Karpas-422 (cell line): ENCODE results near the gene RFX2. TPM values are rescaled to one million over a fixed set of nuclear protein-coding genes. Genes with fewer than 3 reads are reported as not detected.

Experiments used
- DNase-seq: peaks from one replicate; pipeline ENCODE4 v3.0.0-alpha.2; 2015
- H2AFZ ChIP-seq: fragments of 200-600 bp; sonication (generic); 2 replicates; pipeline ENCODE4 v1.6.1; 2014; ENCODE audit warnings: antibody characterized with exemption, low read length, mixed read lengths
- H3K27ac ChIP-seq: fragments of 200-600 bp; sonication (generic); 2 replicates; pipeline ENCODE4 v1.5.1; 2014; ENCODE audit warnings: mild to moderate bottlenecking, low read length, moderate library complexity
- H3K27me3 ChIP-seq: fragments of 200-600 bp; sonication (generic); 2 replicates; pipeline ENCODE4 v1.6.1; 2014; ENCODE audit warnings: low read length, mixed read lengths
- H3K36me3 ChIP-seq: fragments of 200-600 bp; sonication (generic); 2 replicates; pipeline ENCODE4 v1.6.1; 2014; ENCODE audit warnings: low read length, mixed read lengths; ENCODE audit not compliant: insufficient read depth
- H3K4me1 ChIP-seq: fragments of 200-600 bp; sonication (generic); 2 replicates; pipeline ENCODE4 v1.6.1; 2014; ENCODE audit warnings: mild to moderate bottlenecking, low read length, mixed read lengths
- H3K4me2 ChIP-seq: fragments of 200-600 bp; sonication (generic); 2 replicates; pipeline ENCODE4 v1.6.1; 2014; ENCODE audit warnings: low read length, low read depth, mild to moderate bottlenecking; ENCODE audit not compliant: poor library complexity, severe bottlenecking
- H3K4me3 ChIP-seq: fragments of 200-600 bp; sonication (generic); 2 replicates; pipeline ENCODE4 v1.5.1; 2014; ENCODE audit warnings: mild to moderate bottlenecking, antibody characterized with exemption, low read length, mixed read lengths
- H3K79me2 ChIP-seq: fragments of 200-600 bp; sonication (generic); 2 replicates; pipeline ENCODE4 v1.6.1; 2014; ENCODE audit warnings: mild to moderate bottlenecking, low read length, mixed read lengths
- H3K9ac ChIP-seq: fragments of 200-600 bp; sonication (generic); 2 replicates; pipeline ENCODE4 v1.6.0; 2014; ENCODE audit warnings: low read length
- H3K9me2 ChIP-seq: fragments of 200-600 bp; sonication (generic), shearing (Covaris generic); replicated peaks from 2 replicates; pipeline ENCODE4 v1.6.0; 2014; ENCODE audit warnings: mild to moderate bottlenecking, low read length, moderate library complexity; ENCODE audit not compliant: insufficient read depth
- H3K9me3 ChIP-seq: fragments of 300-700, 200-600 bp; sonication (generic); 2 replicates; pipeline ENCODE4 v1.6.1; 2014; ENCODE audit warnings: low read length, mixed read lengths
- H4K20me1 ChIP-seq: fragments of 200-600 bp; sonication (generic); 2 replicates; pipeline ENCODE4 v1.6.1; 2014; ENCODE audit warnings: mild to moderate bottlenecking, antibody characterized with exemption, low read length, low read depth; ENCODE audit not compliant: insufficient read depth
- total RNA-seq: library from RNA; depleted of rRNA; stranded (reverse); fragments of >200 nt; shearing (Covaris generic); gene quantifications from 2 replicates; pipeline ENCODE4 v1.2.3, GENCODE V29; 2014; ENCODE audit warnings: low replicate concordance

The RFX2 gene
- total RNA-seq, 1 experiment from 2014 or later: 6.4 TPM

DNA sequence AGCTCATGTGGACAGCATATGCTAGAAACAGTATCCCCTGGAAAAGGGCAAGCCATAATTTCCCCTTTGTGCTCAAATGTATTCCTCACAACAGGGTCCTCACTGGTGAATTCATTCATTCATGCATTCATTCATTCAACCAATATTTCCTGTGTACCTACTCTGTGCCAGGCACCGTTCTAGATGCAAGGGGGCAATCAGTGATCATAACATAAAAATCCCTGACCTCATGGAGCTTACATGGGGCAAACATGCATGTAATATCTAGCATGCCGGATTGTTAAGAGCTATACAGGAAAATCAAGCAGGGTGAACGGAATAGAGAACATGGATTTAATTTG is 134.9 kb downstream of the RFX2 start:
- no peaks in the 10 kb centered on the region for H3K9me3 ChIP-seq
- no peak for DNase-seq
- H3K27ac ChIP-seq: no peak overlapping the region
- no peaks in the 10 kb centered on the region for H3K9me2 ChIP-seq
- H3K9ac ChIP-seq: peak overlapping the region; percentile 51; the same call in 1 of the 2 replicates
- H3K27me3 ChIP-seq: no peaks in the 10 kb centered on the region
- H3K4me2 ChIP-seq: peak overlapping the region; percentile 95
- peaks cover 14% of the 10 kb centered on the region; the same call in 1 of the 2 replicates for H3K36me3 ChIP-seq
- no peak overlapping the region for H2AFZ ChIP-seq
- peaks cover 88% of the 10 kb centered on the region for H3K79me2 ChIP-seq
- peaks cover 42% of the 10 kb centered on the region for H3K4me1 ChIP-seq
- peaks cover 32% of the 10 kb centered on the region for H4K20me1 ChIP-seq
- no peak overlapping the region; the same call in 1 of the 2 replicates for H3K4me3 ChIP-seq

DNA sequence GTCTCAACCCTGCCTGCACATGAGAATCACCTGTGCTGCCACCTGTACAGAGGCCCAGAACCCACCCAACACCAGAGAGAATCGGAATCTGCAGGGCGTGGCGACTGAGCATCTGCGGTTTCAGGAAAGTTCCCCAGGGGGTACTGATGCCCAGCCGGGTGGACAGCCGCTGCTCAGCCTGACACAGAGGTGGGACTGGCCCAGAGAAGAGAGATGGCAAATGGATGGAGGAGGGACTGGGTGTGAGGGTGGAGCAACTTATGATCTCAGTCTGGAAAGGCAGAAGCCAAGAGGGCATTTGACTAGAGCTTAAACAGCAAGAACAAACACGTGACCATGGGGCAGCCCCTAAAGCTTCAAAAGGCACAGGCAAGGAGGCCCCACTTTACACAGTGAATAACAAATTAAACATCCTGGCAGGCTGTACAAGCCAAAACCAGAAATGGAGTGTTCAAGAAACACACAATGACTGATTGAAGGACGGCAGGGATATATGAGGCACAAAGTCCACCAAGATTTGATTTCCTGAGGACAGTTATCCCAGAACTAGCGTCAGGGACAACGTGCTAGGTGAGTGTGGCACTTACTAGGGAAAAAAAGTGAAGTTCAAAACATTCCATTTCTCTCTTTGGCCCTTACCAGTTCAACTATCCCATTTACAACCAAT is 135.4 kb downstream of the RFX2 start:
- no peak for DNase-seq
- Histone ChIP-seq H3K27me3 (no peaks in the 10 kb centered on the region), H3K4me1 (peaks cover 46% of the 10 kb centered on the region), H3K79me2 (peaks cover 93% of the 10 kb centered on the region), H3K9me2 (no peaks in the 10 kb centered on the region), H3K4me2 (peak overlapping the region; percentile 95), H3K4me3 (no peak overlapping the region), H2AFZ (no peak overlapping the region), H3K36me3 (peaks cover 14% of the 10 kb centered on the region; the same call in 1 of the 2 replicates), H3K9ac (peak overlapping the region; percentile 51; the same call in 1 of the 2 replicates), H3K9me3 (no peaks in the 10 kb centered on the region), H4K20me1 (peaks cover 36% of the 10 kb centered on the region), H3K27ac (no peak overlapping the region)

DNA sequence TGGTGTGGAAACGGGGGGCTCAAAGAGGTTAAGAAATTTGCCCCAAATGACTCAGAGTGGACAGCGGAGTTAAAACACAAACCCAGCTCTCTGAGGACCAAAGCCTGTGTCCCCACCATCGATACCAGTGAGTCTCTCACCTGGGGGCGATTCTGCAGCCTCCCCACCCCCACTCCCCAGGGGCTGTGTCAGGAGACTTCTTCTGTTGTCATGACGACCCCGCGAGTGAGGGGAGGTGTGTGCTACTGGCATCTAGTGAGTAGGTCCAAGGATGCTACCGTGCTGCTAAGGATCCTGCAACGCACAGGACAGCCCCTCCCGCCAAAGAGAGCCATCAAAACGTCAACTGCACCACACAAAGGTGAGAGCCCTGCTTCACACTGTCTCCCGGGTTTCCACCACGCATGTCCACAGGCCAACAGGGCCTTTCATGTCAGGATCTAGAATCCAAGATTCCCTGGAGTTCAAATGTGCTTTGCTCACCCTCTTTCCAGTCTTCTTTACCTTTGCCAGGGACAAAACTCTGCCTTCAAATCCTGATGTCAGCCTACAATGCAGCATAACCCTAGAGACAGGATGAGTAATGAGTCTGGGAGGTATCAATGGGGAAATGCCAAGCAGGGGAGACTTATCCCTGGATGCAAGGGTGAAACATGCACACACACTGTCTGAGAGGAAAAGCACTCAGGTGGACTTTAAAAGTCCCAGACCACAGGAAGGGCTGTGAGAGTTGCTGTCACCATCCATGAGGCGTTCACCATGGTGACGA is 136.2 kb downstream of the RFX2 start:
- Histone ChIP-seq H3K9me2 (no peaks in the 10 kb centered on the region), H3K4me3 (no peak overlapping the region), H4K20me1 (peaks cover 43% of the 10 kb centered on the region), H3K9me3 (no peaks in the 10 kb centered on the region), H3K27ac (no peak overlapping the region), H2AFZ (no peak overlapping the region), H3K9ac (no peak overlapping the region), H3K4me1 (peaks cover 48% of the 10 kb centered on the region), H3K4me2 (no peak overlapping the region), H3K36me3 (peaks cover 14% of the 10 kb centered on the region; the same call in 1 of the 2 replicates), H3K27me3 (no peaks in the 10 kb centered on the region), H3K79me2 (peaks cover 97% of the 10 kb centered on the region)
- no peak for DNase-seq

- peaks cover 97% of the 10 kb centered on the region for H3K79me2 ChIP-seq
- H3K27me3 ChIP-seq: no peaks in the 10 kb centered on the region
- no peaks in the 10 kb centered on the region for H3K9me2 ChIP-seq
- H4K20me1 ChIP-seq: peaks cover 50% of the 10 kb centered on the region
- peaks cover 48% of the 10 kb centered on the region for H3K4me1 ChIP-seq
- no peak for DNase-seq
- no peak overlapping the region for H2AFZ ChIP-seq
- no peak overlapping the region for H3K4me2 ChIP-seq
- H3K9me3 ChIP-seq: no peaks in the 10 kb centered on the region
- no peak overlapping the region for H3K27ac ChIP-seq
- no peak overlapping the region for H3K9ac ChIP-seq
- H3K36me3 ChIP-seq: peaks cover 14% of the 10 kb centered on the region; the same call in 1 of the 2 replicates
- H3K4me3 ChIP-seq: no peak overlapping the region
Observed at GRCh38 chr19:5973376-5973775, 136.9 kb downstream of the RFX2 start.

GRCh38 chr19:5972355-5972731 is 138.0 kb downstream of the RFX2 start:
- Histone ChIP-seq H4K20me1 (peaks cover 56% of the 10 kb centered on the region), H3K36me3 (peaks cover 16% of the 10 kb centered on the region; the same call in 1 of the 2 replicates), H3K79me2 (peaks cover 100% of the 10 kb centered on the region), H3K9me3 (no peaks in the 10 kb centered on the region), H3K4me2 (no peak overlapping the region), H3K4me3 (no peak overlapping the region), H3K9me2 (no peaks in the 10 kb centered on the region), H3K9ac (no peak overlapping the region), H3K4me1 (peaks cover 56% of the 10 kb centered on the region), H3K27ac (no peak overlapping the region), H2AFZ (no peak overlapping the region), H3K27me3 (no peaks in the 10 kb centered on the region)
- DNase-seq: no peak

DNA sequence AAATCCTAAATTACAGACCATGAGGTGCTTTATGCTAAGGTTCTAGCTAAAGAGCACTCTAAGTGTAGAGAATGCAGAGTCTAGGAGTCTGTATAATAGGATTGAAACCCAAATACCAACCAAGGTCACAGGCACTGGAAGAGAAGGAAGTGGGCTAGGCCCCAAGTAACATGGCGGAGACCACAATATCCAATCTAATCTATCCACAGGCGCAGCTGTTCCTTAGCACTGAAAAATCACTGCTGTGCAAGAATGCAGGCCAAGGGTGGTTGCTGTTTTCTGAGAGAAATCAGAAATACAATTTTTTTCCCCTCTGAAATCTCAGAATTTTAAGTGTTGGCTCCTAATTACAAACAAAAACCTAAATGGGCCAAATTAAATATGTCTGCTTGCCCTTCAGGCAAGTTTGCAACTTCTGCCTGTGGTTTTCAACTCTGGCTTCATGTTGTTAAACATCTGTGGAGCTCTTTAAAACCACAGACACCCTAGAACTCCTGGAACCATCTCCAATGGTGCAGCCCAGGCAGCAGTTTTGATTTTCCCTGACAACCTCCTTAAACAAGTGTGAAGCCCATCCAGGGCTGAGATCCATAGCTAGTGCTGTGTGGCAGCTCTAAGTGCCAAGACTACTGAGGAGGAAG is 138.5 kb downstream of the RFX2 start:
- H4K20me1 ChIP-seq: peaks cover 56% of the 10 kb centered on the region
- H3K4me2 ChIP-seq: no peak overlapping the region
- H3K9me3 ChIP-seq: no peaks in the 10 kb centered on the region
- no peaks in the 10 kb centered on the region for H3K9me2 ChIP-seq
- H3K27ac ChIP-seq: no peak overlapping the region
- no peaks in the 10 kb centered on the region for H3K27me3 ChIP-seq
- H3K4me1 ChIP-seq: peaks cover 55% of the 10 kb centered on the region
- no peak for DNase-seq
- peaks cover 100% of the 10 kb centered on the region for H3K79me2 ChIP-seq
- no peak overlapping the region for H3K9ac ChIP-seq
- peaks cover 17% of the 10 kb centered on the region; the same call in 1 of the 2 replicates for H3K36me3 ChIP-seq
- H3K4me3 ChIP-seq: no peak overlapping the region
- H2AFZ ChIP-seq: no peak overlapping the region

DNA sequence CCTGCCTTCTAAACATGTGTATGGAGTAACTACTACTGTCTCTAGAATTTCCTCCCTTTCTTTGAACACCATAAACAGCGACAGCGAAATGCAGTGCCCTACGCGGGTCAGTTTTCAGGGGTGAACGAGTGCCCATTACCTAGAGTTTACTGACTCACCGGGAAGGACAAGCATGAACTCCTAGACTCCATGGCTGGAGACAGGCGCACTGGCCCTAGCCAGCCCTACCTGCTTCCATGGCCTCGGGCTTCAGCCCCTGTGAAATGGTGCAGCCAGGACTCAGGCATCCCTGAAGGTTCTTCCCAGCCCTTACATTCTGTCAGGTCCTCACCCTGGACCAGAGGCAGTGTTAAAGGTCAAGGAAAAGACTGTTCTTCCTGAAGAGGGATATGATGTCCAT is 140.8 kb downstream of the RFX2 start:
- Histone ChIP-seq H3K79me2 (peaks cover 100% of the 10 kb centered on the region), H3K36me3 (peaks cover 11% of the 10 kb centered on the region; the same call in 1 of the 2 replicates), H3K27me3 (no peaks in the 10 kb centered on the region), H2AFZ (no peak overlapping the region), H3K9me3 (no peaks in the 10 kb centered on the region), H4K20me1 (peaks cover 75% of the 10 kb centered on the region), H3K4me3 (no peak overlapping the region), H3K9me2 (no peaks in the 10 kb centered on the region), H3K27ac (no peak overlapping the region), H3K4me2 (no peak overlapping the region), H3K4me1 (peaks cover 31% of the 10 kb centered on the region), H3K9ac (no peak overlapping the region)
- DNase-seq: no peak
